AG04450 (cell line): Measurements from ENCODE around the gene SARM1. TPM values are rescaled to one million over a fixed set of nuclear protein-coding genes. Genes with fewer than 3 reads are reported as not detected.

Experiments used
- CTCF ChIA-PET: fragments of 300-600, 350-600 bp; formaldehyde crosslinking; extraction: SDS; loops from one replicate; lab custom pipeline; 2022; ENCODE audit warnings: antibody characterized with exemption, inconsistent platforms; lab: Charles Lee
- POLR2A ChIA-PET: fragments of 350-600 bp; formaldehyde crosslinking; extraction: SDS; loops from one replicate; lab custom pipeline; 2021; ENCODE audit warnings: antibody characterized with exemption, inconsistent platforms; lab: Yijun Ruan, JAX
- DNase-seq: peaks from one replicate; pipeline ENCODE4 v3.0.0-alpha.2; 2011; ENCODE audit warnings: low read depth, low spot score
- H3K27ac ChIP-seq: one replicate; pipeline ENCODE4 v1.5.1; 2012; ENCODE audit warnings: low read depth, low read length, control low read depth
- H3K27me3 ChIP-seq: one replicate; pipeline ENCODE4 v1.6.0; 2012; ENCODE audit warnings: low read length; ENCODE audit not compliant: control insufficient read depth, insufficient read depth
- H3K4me3 ChIP-seq: 2 replicates; pipeline ENCODE4 v1.5.1; 2011; ENCODE audit warnings: mild to moderate bottlenecking, low read depth, low read length, control low read depth
- H3K9me3 ChIP-seq: 2 replicates; pipeline ENCODE4 v1.5.1; 2012; ENCODE audit warnings: low read length; ENCODE audit not compliant: control insufficient read depth, insufficient read depth
- polyA plus RNA-seq: library from polyadenylated mRNA; depleted of rRNA; stranded (reverse); fragments of >200 nt; gene quantifications from 2 replicates; pipeline ENCODE4 v1.2.3, GENCODE V29; 2011
- TF ChIP-seq, protein P1 (sequence below): IDR thresholded peaks from 2 replicates; pipeline ENCODE4 v1.5.1; 2011; ENCODE audit warnings: low read depth, low read length, control low read depth, inconsistent platforms

Gene SARM1
- polyA plus RNA-seq, 1 experiment = 6.2 TPM

DNA sequence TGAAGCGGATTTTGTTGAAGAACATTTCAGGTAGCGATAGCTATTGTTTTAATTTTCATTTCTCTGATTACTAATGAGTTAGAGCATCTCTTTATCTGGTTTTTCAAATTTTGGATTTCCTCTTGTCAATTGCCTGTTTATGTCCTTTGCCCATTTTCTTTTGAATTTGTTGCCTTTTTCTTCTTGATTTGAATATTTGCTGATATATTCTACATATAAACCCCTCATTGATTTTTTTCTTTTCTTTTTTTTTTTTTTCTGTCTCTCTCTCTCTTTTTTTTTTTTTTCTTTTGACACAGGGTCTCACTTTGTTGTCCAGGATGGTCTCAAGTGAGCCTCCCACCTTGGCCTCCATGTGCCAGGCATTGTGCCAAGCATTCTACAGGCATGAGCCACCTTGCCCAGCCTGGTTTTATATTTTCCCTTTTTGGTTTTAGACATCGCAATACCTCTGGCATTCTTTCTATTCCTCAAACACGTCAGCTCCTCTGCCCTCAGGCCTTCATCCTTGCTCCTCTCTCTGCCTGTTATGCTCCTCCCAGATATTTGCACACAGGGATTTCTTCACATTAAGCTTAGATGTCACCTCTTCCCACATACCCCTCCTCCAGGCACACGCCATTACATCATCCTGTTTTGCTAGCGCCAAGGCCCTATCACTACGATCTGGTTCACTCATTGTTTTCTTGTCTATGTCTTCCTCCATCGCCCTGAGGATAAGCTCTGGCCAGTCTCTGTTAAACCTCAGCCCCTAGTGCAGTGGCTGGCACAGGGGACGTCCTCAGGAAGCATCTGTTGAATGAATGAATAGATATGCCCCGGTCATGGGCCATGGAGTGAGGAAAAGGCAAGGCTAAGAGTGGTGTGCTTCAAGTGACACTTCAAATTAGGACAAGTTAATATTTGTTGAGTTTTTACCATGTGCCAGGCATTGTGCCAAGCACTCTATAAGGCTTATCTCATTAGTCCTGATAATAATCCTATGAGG is 8.6 kb downstream of the SARM1 start:
- Histone ChIP-seq H3K4me3 (no peak overlapping the region), H3K9me3 (no peaks in the 10 kb centered on the region; the same call in 1 of the 2 replicates), H3K27me3 (no peaks in the 10 kb centered on the region), H3K27ac (no peak overlapping the region)
- no peak for DNase-seq
- ChIA-PET CTCF (interaction anchor here (0.7 to 1.3 kb wide), 2 partner anchors 36 kb away, joined by 3 to 5 read pairs; no protein-coding TSS in a partner anchor), POLR2A (no interaction called here)
- TF ChIP-seq, protein P1, sequence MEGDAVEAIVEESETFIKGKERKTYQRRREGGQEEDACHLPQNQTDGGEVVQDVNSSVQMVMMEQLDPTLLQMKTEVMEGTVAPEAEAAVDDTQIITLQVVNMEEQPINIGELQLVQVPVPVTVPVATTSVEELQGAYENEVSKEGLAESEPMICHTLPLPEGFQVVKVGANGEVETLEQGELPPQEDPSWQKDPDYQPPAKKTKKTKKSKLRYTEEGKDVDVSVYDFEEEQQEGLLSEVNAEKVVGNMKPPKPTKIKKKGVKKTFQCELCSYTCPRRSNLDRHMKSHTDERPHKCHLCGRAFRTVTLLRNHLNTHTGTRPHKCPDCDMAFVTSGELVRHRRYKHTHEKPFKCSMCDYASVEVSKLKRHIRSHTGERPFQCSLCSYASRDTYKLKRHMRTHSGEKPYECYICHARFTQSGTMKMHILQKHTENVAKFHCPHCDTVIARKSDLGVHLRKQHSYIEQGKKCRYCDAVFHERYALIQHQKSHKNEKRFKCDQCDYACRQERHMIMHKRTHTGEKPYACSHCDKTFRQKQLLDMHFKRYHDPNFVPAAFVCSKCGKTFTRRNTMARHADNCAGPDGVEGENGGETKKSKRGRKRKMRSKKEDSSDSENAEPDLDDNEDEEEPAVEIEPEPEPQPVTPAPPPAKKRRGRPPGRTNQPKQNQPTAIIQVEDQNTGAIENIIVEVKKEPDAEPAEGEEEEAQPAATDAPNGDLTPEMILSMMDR = no peak

DNA sequence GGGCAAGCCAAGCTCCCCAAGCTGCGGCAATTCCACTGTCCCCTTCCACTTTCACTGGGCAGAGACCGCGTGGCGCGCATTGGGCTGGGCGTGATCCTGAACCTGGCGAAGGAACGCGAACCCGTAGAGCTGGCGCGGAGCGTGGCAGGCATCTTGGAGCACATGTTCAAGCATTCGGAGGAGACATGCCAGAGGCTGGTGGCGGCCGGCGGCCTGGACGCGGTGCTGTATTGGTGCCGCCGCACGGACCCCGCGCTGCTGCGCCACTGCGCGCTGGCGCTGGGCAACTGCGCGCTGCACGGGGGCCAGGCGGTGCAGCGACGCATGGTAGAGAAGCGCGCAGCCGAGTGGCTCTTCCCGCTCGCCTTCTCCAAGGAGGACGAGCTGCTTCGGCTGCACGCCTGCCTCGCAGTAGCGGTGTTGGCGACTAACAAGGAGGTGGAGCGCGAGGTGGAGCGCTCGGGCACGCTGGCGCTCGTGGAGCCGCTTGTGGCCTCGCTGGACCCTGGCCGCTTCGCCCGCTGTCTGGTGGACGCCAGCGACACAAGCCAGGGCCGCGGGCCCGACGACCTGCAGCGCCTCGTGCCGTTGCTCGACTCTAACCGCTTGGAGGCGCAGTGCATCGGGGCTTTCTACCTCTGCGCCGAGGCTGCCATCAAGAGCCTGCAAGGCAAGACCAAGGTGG is 9.8 kb downstream of the SARM1 start:
- Histone ChIP-seq H3K9me3 (no peaks in the 10 kb centered on the region; the same call in 1 of the 2 replicates), H3K27me3 (no peaks in the 10 kb centered on the region), H3K27ac (no peak overlapping the region), H3K4me3 (no peak overlapping the region)
- ChIA-PET POLR2A (no interaction called here), CTCF (interaction anchor here (1.3 kb wide), 1 partner anchor 35 kb away, joined by 5 read pairs; no protein-coding TSS in a partner anchor)
- DNase-seq = no peak
- TF ChIP-seq, protein P1 = no peak

DNA sequence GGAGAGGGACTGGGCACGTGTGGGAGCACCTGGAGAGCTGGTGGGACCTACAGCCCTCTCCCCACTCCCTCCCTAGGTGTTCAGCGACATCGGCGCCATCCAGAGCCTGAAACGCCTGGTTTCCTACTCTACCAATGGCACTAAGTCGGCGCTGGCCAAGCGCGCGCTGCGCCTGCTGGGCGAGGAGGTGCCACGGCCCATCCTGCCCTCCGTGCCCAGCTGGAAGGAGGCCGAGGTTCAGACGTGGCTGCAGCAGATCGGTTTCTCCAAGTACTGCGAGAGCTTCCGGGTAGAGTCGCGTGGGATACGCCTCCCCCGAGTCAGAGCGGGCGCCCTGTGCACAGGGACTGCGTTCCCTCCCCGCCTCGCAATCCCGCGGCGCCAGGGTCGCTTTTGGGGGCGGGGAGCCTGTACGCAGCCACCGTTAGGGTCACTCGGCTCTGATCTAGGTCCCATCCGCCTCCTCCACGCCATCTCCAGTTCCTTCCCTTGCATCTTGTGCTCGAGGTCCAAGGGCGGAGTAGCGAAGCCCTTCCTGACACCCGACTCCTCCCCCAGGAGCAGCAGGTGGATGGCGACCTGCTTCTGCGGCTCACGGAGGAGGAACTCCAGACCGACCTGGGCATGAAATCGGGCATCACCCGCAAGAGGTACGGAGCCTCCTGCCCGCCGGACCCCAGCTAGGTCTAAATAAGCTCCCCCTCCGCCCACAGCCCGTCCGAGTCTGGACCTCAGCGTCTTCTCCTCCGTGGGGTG is 13.0 kb downstream of the SARM1 start:
- ChIA-PET POLR2A (no interaction called here), CTCF (no interaction called here)
- no peak overlapping the region for H3K4me3 ChIP-seq
- H3K9me3 ChIP-seq = no peaks in the 10 kb centered on the region; the same call in 1 of the 2 replicates
- no peak overlapping the region for H3K27ac ChIP-seq
- TF ChIP-seq, protein P1 = no peak
- H3K27me3 ChIP-seq = no peaks in the 10 kb centered on the region
- no peak for DNase-seq

DNA sequence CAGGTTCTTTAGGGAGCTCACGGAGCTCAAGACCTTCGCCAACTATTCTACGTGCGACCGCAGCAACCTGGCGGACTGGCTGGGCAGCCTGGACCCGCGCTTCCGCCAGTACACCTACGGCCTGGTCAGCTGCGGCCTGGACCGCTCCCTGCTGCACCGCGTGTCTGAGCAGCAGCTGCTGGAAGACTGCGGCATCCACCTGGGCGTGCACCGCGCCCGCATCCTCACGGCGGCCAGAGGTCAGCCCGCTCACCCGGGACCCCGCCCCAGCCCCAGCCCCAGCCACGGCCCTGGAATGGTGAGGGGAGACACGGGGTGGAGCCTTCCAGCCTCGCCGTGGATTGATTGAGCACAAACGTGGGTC is 13.5 kb downstream of the SARM1 start:
- Histone ChIP-seq H3K27ac (no peak overlapping the region), H3K9me3 (no peaks in the 10 kb centered on the region; the same call in 1 of the 2 replicates), H3K4me3 (no peak overlapping the region), H3K27me3 (no peaks in the 10 kb centered on the region)
- TF ChIP-seq, protein P1 = no peak
- CTCF ChIA-PET = no interaction called here
- POLR2A ChIA-PET = no interaction called here
- no peak for DNase-seq
